ENCODE measurements around the gene TMEM178B.

DNA sequence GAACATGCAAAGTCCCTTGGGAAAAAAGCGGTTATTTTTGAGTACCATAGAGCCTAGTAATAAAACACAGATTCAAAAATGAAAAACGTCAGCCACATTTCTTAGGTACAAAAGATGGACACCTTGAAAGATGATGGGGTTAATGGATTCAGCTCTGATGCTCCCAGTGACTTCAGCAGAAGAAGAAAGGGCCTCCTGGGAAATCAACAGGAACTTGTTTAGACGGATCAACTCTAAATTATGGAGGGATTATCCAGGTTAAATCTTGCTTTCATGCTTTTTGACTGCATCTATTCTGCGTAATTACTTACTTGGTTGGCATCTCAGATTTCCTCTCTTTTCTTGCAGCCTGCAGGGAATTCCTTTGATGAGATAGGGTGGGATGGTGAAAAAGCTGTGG is 82.5 kb downstream of the TMEM178B start:
- TF ChIP-seq, protein P1, sequence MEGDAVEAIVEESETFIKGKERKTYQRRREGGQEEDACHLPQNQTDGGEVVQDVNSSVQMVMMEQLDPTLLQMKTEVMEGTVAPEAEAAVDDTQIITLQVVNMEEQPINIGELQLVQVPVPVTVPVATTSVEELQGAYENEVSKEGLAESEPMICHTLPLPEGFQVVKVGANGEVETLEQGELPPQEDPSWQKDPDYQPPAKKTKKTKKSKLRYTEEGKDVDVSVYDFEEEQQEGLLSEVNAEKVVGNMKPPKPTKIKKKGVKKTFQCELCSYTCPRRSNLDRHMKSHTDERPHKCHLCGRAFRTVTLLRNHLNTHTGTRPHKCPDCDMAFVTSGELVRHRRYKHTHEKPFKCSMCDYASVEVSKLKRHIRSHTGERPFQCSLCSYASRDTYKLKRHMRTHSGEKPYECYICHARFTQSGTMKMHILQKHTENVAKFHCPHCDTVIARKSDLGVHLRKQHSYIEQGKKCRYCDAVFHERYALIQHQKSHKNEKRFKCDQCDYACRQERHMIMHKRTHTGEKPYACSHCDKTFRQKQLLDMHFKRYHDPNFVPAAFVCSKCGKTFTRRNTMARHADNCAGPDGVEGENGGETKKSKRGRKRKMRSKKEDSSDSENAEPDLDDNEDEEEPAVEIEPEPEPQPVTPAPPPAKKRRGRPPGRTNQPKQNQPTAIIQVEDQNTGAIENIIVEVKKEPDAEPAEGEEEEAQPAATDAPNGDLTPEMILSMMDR (IDR thresholded peaks at IDR 0.05 in 2 of 3, conservative IDR thresholded peaks at IDR 0.05 in 1 of 3; ENCODE audit: control insufficient read depth in 2 of 3, extremely low read depth in 1 of 3, insufficient read depth in 1 of 3, low read depth in 3 of 3, low read length in 3 of 3) = no peak
- TF ChIP-seq KDM1A (IDR thresholded peaks at IDR 0.05; ENCODE audit: borderline replicate concordance) = no peak
- TF ChIP-seq ZZZ3 (IDR thresholded peaks at IDR 0.05; ENCODE audit: control insufficient read depth, insufficient read length, low read depth) = no peak

All from GM12878 (cell line).